Adrenal gland (tissue), 12 donors: Measurements from ENCODE around the gene EDAR. TPM values are rescaled to one million over a fixed set of nuclear protein-coding genes. Genes with fewer than 3 reads are reported as not detected.

Experiments used
- DNase-seq, 7 donors: peaks; one replicate each; pipeline ENCODE4 v3.0.0-alpha.2; 2019 to 2020
- H3K27ac ChIP-seq, 5 donors: fragments of 200-600 bp; sonication (generic) in 4 of 5; 1 replicate in 3 of 5; 2 replicates in 2 of 5; pipeline versions ENCODE4 v1.5.1 to v1.8.0; 2016 to 2020; ENCODE audit warnings: mild to moderate bottlenecking in 1 of 5
- H3K27me3 ChIP-seq: fragments of 200-600 bp; 2 replicates; pipeline ENCODE4 v1.8.0; 2021
- H3K36me3 ChIP-seq, 2 donors: fragments of 200-600 bp; replicated peaks in 1 of 2; 1 replicate in 1 of 2; 2 replicates in 1 of 2; pipeline versions ENCODE4 v1.5.1 to v1.8.0; 2018 to 2022
- H3K4me1 ChIP-seq, 2 donors: fragments of 200-600 bp; replicated peaks in 1 of 2; 1 replicate in 1 of 2; 2 replicates in 1 of 2; pipeline versions ENCODE4 v1.5.1 to v1.8.0; 2018 to 2021
- H3K4me3 ChIP-seq, 4 donors: fragments of 200-600 bp; sonication (generic) in 3 of 4; one replicate each; pipeline ENCODE4 v1.5.1; 2016 to 2018
- H3K9me3 ChIP-seq, 3 donors: fragments of 200-600 bp; sonication (generic) in 1 of 3; replicated peaks in 1 of 3; 1 replicate in 2 of 3; 2 replicates in 1 of 3; pipeline versions ENCODE4 v1.5.1 to v1.8.0; 2016 to 2021
- CTCF ChIP-seq, 6 experiments: fragments of 450-650 bp in 4 of 6; fragments of 200-600 bp in 2 of 6; sonication (generic) in 1 of 6; IDR thresholded peaks; 1 replicate in 5 of 6; 2 replicates in 1 of 6; pipeline versions ENCODE4 v1.5.1 to v1.8.0; 2016 to 2021; ENCODE audit warnings: antibody characterized with exemption in 6 of 6, mild to moderate bottlenecking in 2 of 6, moderate library complexity in 1 of 6
- POLR2A ChIP-seq, 2 donors: fragments of 450-650 bp; IDR thresholded peaks; one replicate each; pipeline ENCODE4 v1.6.1; 2017; ENCODE audit warnings: antibody characterized with exemption in 2 of 2, mild to moderate bottlenecking in 2 of 2, moderate library complexity in 1 of 2
- WGBS, 4 donors: extraction: QIAGEN DNeasy Blood & Tissue Kit in 2 of 4; methylation state at CpG; one replicate each; pipeline versions ENCODE4 v1.1.5 to v1.1.7; 2013 to 2017; 5-methylcytosine and 5-hydroxymethylcytosine counted together
- intact Hi-C, 2 donors: fragments of 100-400 bp; cut with DNase I; formaldehyde crosslinking; loops; one replicate each; pipeline versions ENCODE4 v1.14.1 to v1.15.0; 2022 to 2023
- polyA plus RNA-seq, 3 donors: library from polyadenylated mRNA; stranded (reverse); fragments of 200-250 nt in 2 of 3; fragments of 350-450 nt in 1 of 3; fragmentation: Illumina TruSeq in 1 of 3; extraction: RNeasy Lipid Tissue Mini Kit (QIAGEN cat#74804) in 1 of 3; gene quantifications; one replicate each; pipeline ENCODE4 v1.2.3, GENCODE V29; 2013 to 2014
- small RNA-seq, 2 donors: library from RNA; depleted of rRNA; stranded (forward); fragments of <200 nt; gene quantifications; one replicate each; pipeline ENCODE3, GENCODE V24; 2016
- total RNA-seq, 9 donors: library from RNA; depleted of rRNA in 4 of 9; stranded (reverse); fragments of >200 nt in 4 of 9; fragments of 120-200 nt in 1 of 9; fragmentation: NEBNext Ultra II Directional in 1 of 9; extraction: Animal tissue kit (Norgen Biotek cat#: 25700) in 1 of 9; gene quantifications; one replicate each; pipeline versions ENCODE4 v1.1.0 to v1.2.4, GENCODE V29; 2013 to 2023
- donor health status: healthy with polysubstance abuse.
- donor health status: Bipolar disorder and iron deficiency.
- donor health status: DM: yes; HTN: yes; CAD: no.
- donor health status: DM: no; HTN: no; CAD: no.
- donor health status: DM: no; HTN: no; CAD: no.
- donor health status: DM: yes; HTN: yes; CAD: no.

The EDAR gene
- total and polyA plus RNA-seq, 12 donors: not detected

- 92 to 100% (median 95%) methylated on average over 1 of the region's 1 CpG for WGBS, 4 donors
- Histone ChIP-seq H3K9me3 (no peaks in the 10 kb centered on the region), H3K27me3 (no peaks in the 10 kb centered on the region), H3K27ac (no peak overlapping the region), H3K4me1 (no peaks in the 10 kb centered on the region), H3K4me3 (no peak overlapping the region), H3K36me3 (no peaks in the 10 kb centered on the region)
- DNase-seq: no peak
- intact Hi-C loops: no loop called here
- TF ChIP-seq POLR2A (IDR thresholded peaks at IDR 0.05): no peak
- no peak for TF ChIP-seq CTCF (IDR thresholded peaks at IDR 0.05)
These were observed 142.0 kb downstream of the EDAR start for GRCh38 chr2:108847000-108847399.

GRCh38 chr2:108845923-108846322, 143.1 kb downstream of the EDAR start:
- Histone ChIP-seq H3K27ac (no peak overlapping the region), H3K27me3 (no peaks in the 10 kb centered on the region), H3K9me3 (peaks cover 0 to 3% (median 0%) of the 10 kb centered on the region in 3 donors), H3K4me1 (no peaks in the 10 kb centered on the region), H3K4me3 (no peak overlapping the region), H3K36me3 (no peaks in the 10 kb centered on the region)
- DNase-seq: no peak
- no peak for TF ChIP-seq POLR2A (IDR thresholded peaks at IDR 0.05)
- TF ChIP-seq CTCF (IDR thresholded peaks at IDR 0.05): no peak
- intact Hi-C loops: no loop called here

Small RNA genes lying within 50 kb of the gene (small RNA-seq; reads per million reads assigned to genes)
- 0 reads per million in 2 donors for gene AC073415.1

Other genes starting within 250 kb of the EDAR start
- gene CCDC138, start 202.4 kb downstream of the EDAR start, total RNA-seq: 1 to 10 TPM; 1.8 to 8.0 (median 2.6) TPM
- gene CCDC138, start 202.4 kb downstream of the EDAR start, polyA plus RNA-seq: 1 to 10 TPM; 1.0 to 1.9 (median 1.6) TPM
- gene SH3RF3, start 140.0 kb upstream of the EDAR start, total RNA-seq: 10 to 100 TPM in 6 of 9 donors, 1 to 10 TPM in 2, under 1 TPM in 1; 0.72 to 19.1 (median 15.3) TPM
- gene SH3RF3, start 140.0 kb upstream of the EDAR start, polyA plus RNA-seq: 10 to 100 TPM in 2 of 3 donors, 1 to 10 TPM in 1; 4.2 to 14.2 (median 10.0) TPM